GM12878 (cell line): ENCODE data around the gene TIMM10. TPM values are rescaled to one million over a fixed set of nuclear protein-coding genes. Genes with fewer than 3 reads are reported as not detected.

Source experiments
- ATAC-seq: fragments of 200-7000 bp; cut with Tn5 transposase; 3 replicates; pipeline ENCODE4 v1.9.1; 2020; ENCODE audit warnings: mild to moderate bottlenecking, moderate library complexity
- BruUV-seq: library from RNA; stranded (reverse); fragments of 400-500 nt; replicated peaks from 2 replicates; lab custom pipeline; 2021; lab: Mats Ljungman, UMichigan
- CTCF ChIA-PET: fragments of 300-600 bp; sonication (Branson Sonifier 250); formaldehyde crosslinking; extraction: SDS; loops from one replicate; lab custom pipeline; 2021; ENCODE audit warnings: inconsistent platforms; lab: Yijun Ruan, JAX
- POLR2A ChIA-PET: fragments of 350-600 bp; formaldehyde crosslinking; extraction: SDS; loops from one replicate; lab custom pipeline; 2021; ENCODE audit warnings: inconsistent platforms; lab: Charles Lee
- RAD21 ChIA-PET: fragments of 300-600 bp; sonication (Branson Sonifier 250); formaldehyde crosslinking; loops from one replicate; lab custom pipeline; 2023; ENCODE audit warnings: antibody characterized with exemption; ENCODE audit not compliant: unreplicated experiment; lab: Charles Lee
- SMC1A ChIA-PET: fragments of 300-600 bp; sonication (Branson Sonifier 250); formaldehyde crosslinking; loops from one replicate; lab custom pipeline; 2023; ENCODE audit not compliant: unreplicated experiment, uncharacterized antibody; lab: Charles Lee
- DNase-seq: peaks from one replicate; pipeline ENCODE4 v3.0.0-alpha.2; 2011; ENCODE audit warnings: low read depth, low spot score
- FAIRE-seq: peaks from 3 replicates; lab custom pipeline; 2011; peaks lifted over from hg19 to GRCh38; lab: Jason Lieb, UNC
- H2AFZ ChIP-seq: 2 replicates; pipeline ENCODE4 v1.6.0; 2011; ENCODE audit warnings: low read depth, low read length, control low read depth; ENCODE audit not compliant: control insufficient read depth
- H3K27ac ChIP-seq: 2 replicates; pipeline ENCODE4 v1.5.1; 2011; ENCODE audit warnings: control low read depth; ENCODE audit not compliant: control insufficient read depth, insufficient read depth
- H3K27me3 ChIP-seq, 2 experiments: replicated peaks in 1 of 2; 2 replicates each; pipeline versions ENCODE4 v1.6.0 to v1.6.1; 2011; ENCODE audit warnings: low read length in 1 of 2; ENCODE audit not compliant: control insufficient read depth in 2 of 2, insufficient read depth in 2 of 2
- H3K36me3 ChIP-seq, 2 experiments: 2 replicates each; pipeline ENCODE4 v1.5.1; 2011; ENCODE audit warnings: low read length in 1 of 2; ENCODE audit not compliant: control insufficient read depth in 2 of 2, insufficient read depth in 2 of 2
- H3K4me1 ChIP-seq: 2 replicates; pipeline ENCODE4 v1.6.1; 2011; ENCODE audit warnings: mild to moderate bottlenecking, low read length, moderate library complexity, mixed read lengths; ENCODE audit not compliant: control insufficient read depth, insufficient read depth
- H3K4me2 ChIP-seq: 2 replicates; pipeline ENCODE4 v1.6.0; 2011; ENCODE audit warnings: control low read depth; ENCODE audit not compliant: control insufficient read depth, insufficient read depth
- H3K4me3 ChIP-seq: fragments of 200-600 bp; sonication (generic); 2 replicates; pipeline ENCODE4 v1.5.1; 2016
- H3K79me2 ChIP-seq: 2 replicates; pipeline ENCODE4 v1.6.0; 2011; ENCODE audit warnings: low read length; ENCODE audit not compliant: control insufficient read depth, insufficient read depth
- H3K9ac ChIP-seq: 2 replicates; pipeline ENCODE4 v1.8.0; 2011; ENCODE audit warnings: low read length, control low read depth, mixed read lengths; ENCODE audit not compliant: control insufficient read depth, insufficient read depth
- H3K9me3 ChIP-seq: replicated peaks from 3 replicates; pipeline ENCODE4 v1.5.1; 2011; ENCODE audit warnings: mild to moderate bottlenecking, low read length; ENCODE audit not compliant: control insufficient read depth, insufficient read depth
- H4K20me1 ChIP-seq: 2 replicates; pipeline ENCODE4 v1.6.0; 2011; ENCODE audit not compliant: control insufficient read depth, insufficient read depth
- CHD1 ChIP-seq: IDR thresholded peaks from 2 replicates; pipeline ENCODE4 v1.6.1; 2012; ENCODE audit warnings: low read depth, low read length, improper control_type of control experiment
- CREM ChIP-seq: IDR thresholded peaks from 2 replicates; pipeline ENCODE4 v1.6.1; 2014; ENCODE audit warnings: antibody characterized with exemption, low read depth
- ESRRA ChIP-seq: IDR thresholded peaks from 2 replicates; pipeline ENCODE4 v1.6.1; 2012; ENCODE audit warnings: mild to moderate bottlenecking, low read length, improper control_type of control experiment
- FOXK2 ChIP-seq: fragments of 450-650 bp; IDR thresholded peaks from 2 replicates; pipeline ENCODE4 v1.6.1; 2017; ENCODE audit warnings: mild to moderate bottlenecking, moderate library complexity
- IKZF1 ChIP-seq: fragments of 450-650 bp; conservative IDR thresholded peaks from 2 replicates; pipeline ENCODE4 v1.6.1; 2017; ENCODE audit warnings: antibody characterized with exemption, mild to moderate bottlenecking
- POLR2AphosphoS2 ChIP-seq: IDR thresholded peaks from 2 replicates; pipeline ENCODE4 v1.6.1; 2011; ENCODE audit warnings: low read depth, mild to moderate bottlenecking, low read length, improper control_type of control experiment, moderate library complexity
- SMC3 ChIP-seq: IDR thresholded peaks from 2 replicates; pipeline ENCODE4 v1.6.1; 2011; ENCODE audit warnings: low read length, improper control_type of control experiment, borderline replicate concordance
- SUZ12 ChIP-seq: fragments of 200-600 bp; sonication (generic); IDR thresholded peaks from one replicate; pipeline ENCODE4 v1.6.1; 2018; ENCODE audit warnings: antibody characterized with exemption, mild to moderate bottlenecking; ENCODE audit not compliant: unreplicated experiment
- YY1 ChIP-seq: IDR thresholded peaks from 2 replicates; pipeline ENCODE4 v1.6.1; 2011; ENCODE audit warnings: low read depth, mild to moderate bottlenecking, low read length
- WGBS: methylation state at CpG from one replicate; pipeline ENCODE4 v1.1.6; 2016; ENCODE audit warnings: low lambda C conversion rate; ENCODE audit not compliant: insufficient replicate concordance, insufficient coverage; ENCODE audit errors: missing lambda C conversion rate; 5-methylcytosine and 5-hydroxymethylcytosine counted together
- in situ Hi-C: fragments of 300-500 bp; cut with MboI; formaldehyde crosslinking; loops from 9 replicates; pipeline ENCODE4 v1.14.3; 2018; ENCODE audit warnings: mixed read lengths
- intact Hi-C: fragments of 100-400 bp; cut with micrococcal nuclease; formaldehyde crosslinking; loops from one replicate; pipeline ENCODE4 v1.14.2; 2022; ENCODE audit not compliant: unreplicated experiment
- polyA plus RNA-seq, 11 experiments: library from polyadenylated mRNA; depleted of rRNA in 4 of 11; unstranded in 6 of 11; stranded (reverse) in 5 of 11; fragments of >200 nt; fragmentation: Nextera tagmentation in 4 of 11; fragmentation: Illumina TruSeq in 1 of 11; extraction: Ambion mirVana in 4 of 11; extraction: Trizol in 1 of 11; gene quantifications; 1 replicate in 1 of 11; 2 replicates in 10 of 11; pipeline versions ENCODE4 v1.2.1 to v1.2.3, GENCODE V29; 2011 to 2016; ENCODE audit warnings: inconsistent platforms in 2 of 11, missing spikeins in 2 of 11, low read depth in 1 of 11
- total RNA-seq, 4 experiments: library from RNA; depleted of rRNA in 3 of 4; stranded (reverse); fragments of >200 nt in 3 of 4; fragmentation: Illumina TruSeq in 1 of 4; extraction: Trizol in 1 of 4; gene quantifications; 2 replicates each; pipeline versions ENCODE4 v1.2.1 to v1.2.3, GENCODE V29; 2013 to 2021
- TF ChIP-seq, protein P1 (sequence below): fragments of 450-650 bp; formaldehyde crosslinking; IDR thresholded peaks from 2 replicates; pipeline ENCODE4 v1.5.0; 2022; ENCODE audit warnings: mild to moderate bottlenecking, missing genetic modification characterization
- TF ChIP-seq, protein P2 (sequence below): fragments of 450-650 bp; IDR thresholded peaks from 2 replicates; pipeline ENCODE4 v1.6.1; 2017; ENCODE audit warnings: mild to moderate bottlenecking, low read depth, inconsistent platforms; ENCODE audit not compliant: poor library complexity, severe bottlenecking
- TF ChIP-seq, protein P3 (sequence below): fragments of 450-650 bp; IDR thresholded peaks from 2 replicates; pipeline ENCODE4 v1.6.1; 2016; ENCODE audit warnings: mild to moderate bottlenecking
- TF ChIP-seq, protein P4 (sequence below), 3 experiments: IDR thresholded peaks in 2 of 3; conservative IDR thresholded peaks in 1 of 3; 2 replicates each; pipeline ENCODE4 v1.5.1; 2011; ENCODE audit warnings: low read depth in 3 of 3, low read length in 3 of 3, mild to moderate bottlenecking in 3 of 3, control low read depth in 2 of 3, moderate library complexity in 2 of 3, inconsistent platforms in 1 of 3, mixed read lengths in 1 of 3; ENCODE audit not compliant: control insufficient read depth in 2 of 3, insufficient read depth in 1 of 3; ENCODE audit errors: extremely low read depth in 1 of 3

The TIMM10 gene
- total and polyA plus RNA-seq, 10 of the 15 experiments (the other 5 are each of a cell fraction or from before 2014, with no cell fraction given), result 148 to 898 (median 206) TPM

DNA sequence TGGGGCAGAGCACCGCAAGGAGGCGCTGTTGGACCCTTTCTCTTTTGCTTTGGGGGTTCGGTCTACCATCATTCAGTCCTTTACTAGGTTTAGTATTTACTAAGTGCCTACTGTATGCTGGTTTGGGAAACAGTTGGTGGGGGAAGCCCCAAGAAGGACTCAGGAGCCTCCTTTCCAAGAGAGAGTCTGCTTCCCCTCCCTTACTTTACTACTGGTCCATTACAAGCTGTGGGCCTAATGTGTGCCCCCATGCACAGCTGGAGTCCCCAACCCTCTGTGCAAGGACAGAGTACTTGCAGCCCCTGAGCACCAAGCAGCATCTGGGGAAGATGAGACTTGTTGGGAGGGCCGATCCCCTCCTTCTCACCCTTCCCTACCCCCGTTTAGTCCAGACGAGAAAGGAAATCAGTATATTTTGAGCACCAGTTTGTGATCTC lies 37.8 kb upstream of the TIMM10 start:
- Histone ChIP-seq H3K9me3 (no peaks in the 10 kb centered on the region), H3K4me1 (peaks cover 4% of the 10 kb centered on the region), H3K4me3 (peak overlapping the region; percentile 100), H4K20me1 (no peaks in the 10 kb centered on the region), H3K4me2 (peak overlapping the region; percentile 78), H3K36me3 (peaks cover 0 to 3% of the 10 kb centered on the region in 2 experiments; a peak in 1 of 4 replicates), H3K27ac (peak overlapping the region; percentile 30; the same call in 1 of the 2 replicates), H3K79me2 (peaks cover 37% of the 10 kb centered on the region), H2AFZ (peak overlapping the region; percentile 85), H3K9ac (peak overlapping the region; percentile 6; the same call in 1 of the 2 replicates), H3K27me3 (no peaks in the 10 kb centered on the region)
- in situ Hi-C loops, result loop anchor here (5.0 kb wide), 2 partner anchors 74 to 234 kb away; no protein-coding TSS in a partner anchor
- ChIA-PET POLR2A (interaction anchor here (0.5 to 1.0 kb wide), 3 partner anchors 73 to 180 kb away, joined by 3 to 7 read pairs (median 6); no protein-coding TSS in a partner anchor), RAD21 (interaction anchor here (0.7 to 3.2 kb wide), 12 partner anchors 21 to 233 kb away, joined by 3 to 83 read pairs (median 4); no protein-coding TSS in a partner anchor), CTCF (interaction anchor here (0.6 to 9.2 kb wide), 39 partner anchors 9 to 1290 kb away, joined by 3 to 319 read pairs (median 4); partner anchors contain the start of genes MED19, SSRP1, TIMM10 and TMX2), SMC1A (interaction anchor here (0.7 to 2.6 kb wide), 13 partner anchors 21 to 232 kb away, joined by 3 to 32 read pairs (median 4); partner anchors contain the start of gene TIMM10)
- intact Hi-C loops, result loop anchor here (1.0 to 10.0 kb wide), 3 partner anchors 73 to 216 kb away; partner anchors contain the start of genes MED19 and TMX2
- 0% methylated on average over 3 of the region's 6 CpGs for WGBS
- FAIRE-seq (no peak), DNase-seq (peak; percentile 51), ATAC-seq (peak; percentile 20)
- no TSS peak for BruUV-seq
- TF ChIP-seq SMC3 (peak; percentile 84), IKZF1 (0 out of 2 replicates have a peak, but pooled peaks have one; percentile 7), CREM (peak; percentile 63), ESRRA (no peak), CHD1 (no peak), SUZ12 (no peak), YY1 (peak; percentile 80; the same call in 1 of the 2 replicates), FOXK2 (no peak), POLR2AphosphoS2 (no peak)
- TF ChIP-seq, protein P1, sequence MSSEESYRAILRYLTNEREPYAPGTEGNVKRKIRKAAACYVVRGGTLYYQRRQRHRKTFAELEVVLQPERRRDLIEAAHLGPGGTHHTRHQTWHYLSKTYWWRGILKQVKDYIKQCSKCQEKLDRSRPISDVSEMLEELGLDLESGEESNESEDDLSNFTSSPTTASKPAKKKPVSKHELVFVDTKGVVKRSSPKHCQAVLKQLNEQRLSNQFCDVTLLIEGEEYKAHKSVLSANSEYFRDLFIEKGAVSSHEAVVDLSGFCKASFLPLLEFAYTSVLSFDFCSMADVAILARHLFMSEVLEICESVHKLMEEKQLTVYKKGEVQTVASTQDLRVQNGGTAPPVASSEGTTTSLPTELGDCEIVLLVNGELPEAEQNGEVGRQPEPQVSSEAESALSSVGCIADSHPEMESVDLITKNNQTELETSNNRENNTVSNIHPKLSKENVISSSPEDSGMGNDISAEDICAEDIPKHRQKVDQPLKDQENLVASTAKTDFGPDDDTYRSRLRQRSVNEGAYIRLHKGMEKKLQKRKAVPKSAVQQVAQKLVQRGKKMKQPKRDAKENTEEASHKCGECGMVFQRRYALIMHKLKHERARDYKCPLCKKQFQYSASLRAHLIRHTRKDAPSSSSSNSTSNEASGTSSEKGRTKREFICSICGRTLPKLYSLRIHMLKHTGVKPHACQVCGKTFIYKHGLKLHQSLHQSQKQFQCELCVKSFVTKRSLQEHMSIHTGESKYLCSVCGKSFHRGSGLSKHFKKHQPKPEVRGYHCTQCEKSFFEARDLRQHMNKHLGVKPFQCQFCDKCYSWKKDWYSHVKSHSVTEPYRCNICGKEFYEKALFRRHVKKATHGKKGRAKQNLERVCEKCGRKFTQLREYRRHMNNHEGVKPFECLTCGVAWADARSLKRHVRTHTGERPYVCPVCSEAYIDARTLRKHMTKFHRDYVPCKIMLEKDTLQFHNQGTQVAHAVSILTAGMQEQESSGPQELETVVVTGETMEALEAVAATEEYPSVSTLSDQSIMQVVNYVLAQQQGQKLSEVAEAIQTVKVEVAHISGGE, result no peak
- TF ChIP-seq, protein P2, sequence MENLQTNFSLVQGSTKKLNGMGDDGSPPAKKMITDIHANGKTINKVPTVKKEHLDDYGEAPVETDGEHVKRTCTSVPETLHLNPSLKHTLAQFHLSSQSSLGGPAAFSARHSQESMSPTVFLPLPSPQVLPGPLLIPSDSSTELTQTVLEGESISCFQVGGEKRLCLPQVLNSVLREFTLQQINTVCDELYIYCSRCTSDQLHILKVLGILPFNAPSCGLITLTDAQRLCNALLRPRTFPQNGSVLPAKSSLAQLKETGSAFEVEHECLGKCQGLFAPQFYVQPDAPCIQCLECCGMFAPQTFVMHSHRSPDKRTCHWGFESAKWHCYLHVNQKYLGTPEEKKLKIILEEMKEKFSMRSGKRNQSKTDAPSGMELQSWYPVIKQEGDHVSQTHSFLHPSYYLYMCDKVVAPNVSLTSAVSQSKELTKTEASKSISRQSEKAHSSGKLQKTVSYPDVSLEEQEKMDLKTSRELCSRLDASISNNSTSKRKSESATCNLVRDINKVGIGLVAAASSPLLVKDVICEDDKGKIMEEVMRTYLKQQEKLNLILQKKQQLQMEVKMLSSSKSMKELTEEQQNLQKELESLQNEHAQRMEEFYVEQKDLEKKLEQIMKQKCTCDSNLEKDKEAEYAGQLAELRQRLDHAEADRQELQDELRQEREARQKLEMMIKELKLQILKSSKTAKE, result peak; percentile 23
- TF ChIP-seq, protein P3, sequence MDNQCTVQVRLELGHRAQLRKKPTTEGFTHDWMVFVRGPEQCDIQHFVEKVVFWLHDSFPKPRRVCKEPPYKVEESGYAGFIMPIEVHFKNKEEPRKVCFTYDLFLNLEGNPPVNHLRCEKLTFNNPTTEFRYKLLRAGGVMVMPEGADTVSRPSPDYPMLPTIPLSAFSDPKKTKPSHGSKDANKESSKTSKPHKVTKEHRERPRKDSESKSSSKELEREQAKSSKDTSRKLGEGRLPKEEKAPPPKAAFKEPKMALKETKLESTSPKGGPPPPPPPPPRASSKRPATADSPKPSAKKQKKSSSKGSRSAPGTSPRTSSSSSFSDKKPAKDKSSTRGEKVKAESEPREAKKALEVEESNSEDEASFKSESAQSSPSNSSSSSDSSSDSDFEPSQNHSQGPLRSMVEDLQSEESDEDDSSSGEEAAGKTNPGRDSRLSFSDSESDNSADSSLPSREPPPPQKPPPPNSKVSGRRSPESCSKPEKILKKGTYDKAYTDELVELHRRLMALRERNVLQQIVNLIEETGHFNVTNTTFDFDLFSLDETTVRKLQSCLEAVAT, result no peak
- TF ChIP-seq, protein P4, sequence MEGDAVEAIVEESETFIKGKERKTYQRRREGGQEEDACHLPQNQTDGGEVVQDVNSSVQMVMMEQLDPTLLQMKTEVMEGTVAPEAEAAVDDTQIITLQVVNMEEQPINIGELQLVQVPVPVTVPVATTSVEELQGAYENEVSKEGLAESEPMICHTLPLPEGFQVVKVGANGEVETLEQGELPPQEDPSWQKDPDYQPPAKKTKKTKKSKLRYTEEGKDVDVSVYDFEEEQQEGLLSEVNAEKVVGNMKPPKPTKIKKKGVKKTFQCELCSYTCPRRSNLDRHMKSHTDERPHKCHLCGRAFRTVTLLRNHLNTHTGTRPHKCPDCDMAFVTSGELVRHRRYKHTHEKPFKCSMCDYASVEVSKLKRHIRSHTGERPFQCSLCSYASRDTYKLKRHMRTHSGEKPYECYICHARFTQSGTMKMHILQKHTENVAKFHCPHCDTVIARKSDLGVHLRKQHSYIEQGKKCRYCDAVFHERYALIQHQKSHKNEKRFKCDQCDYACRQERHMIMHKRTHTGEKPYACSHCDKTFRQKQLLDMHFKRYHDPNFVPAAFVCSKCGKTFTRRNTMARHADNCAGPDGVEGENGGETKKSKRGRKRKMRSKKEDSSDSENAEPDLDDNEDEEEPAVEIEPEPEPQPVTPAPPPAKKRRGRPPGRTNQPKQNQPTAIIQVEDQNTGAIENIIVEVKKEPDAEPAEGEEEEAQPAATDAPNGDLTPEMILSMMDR (IDR thresholded peaks at IDR 0.05 in 2 of 3, conservative IDR thresholded peaks at IDR 0.05 in 1 of 3; ENCODE audit: control insufficient read depth in 2 of 3, extremely low read depth in 1 of 3, insufficient read depth in 1 of 3, low read depth in 3 of 3, low read length in 3 of 3), result peak; percentile 96 to 98 (median 96)
